ENCODE results near the gene FOXN3.
"Not testable (repeated sequence)": the region's sequence is repeated elsewhere in the genome, so short reads cannot be mapped to it uniquely, and the experiment has no call there.

The FOXN3 gene

DNA sequence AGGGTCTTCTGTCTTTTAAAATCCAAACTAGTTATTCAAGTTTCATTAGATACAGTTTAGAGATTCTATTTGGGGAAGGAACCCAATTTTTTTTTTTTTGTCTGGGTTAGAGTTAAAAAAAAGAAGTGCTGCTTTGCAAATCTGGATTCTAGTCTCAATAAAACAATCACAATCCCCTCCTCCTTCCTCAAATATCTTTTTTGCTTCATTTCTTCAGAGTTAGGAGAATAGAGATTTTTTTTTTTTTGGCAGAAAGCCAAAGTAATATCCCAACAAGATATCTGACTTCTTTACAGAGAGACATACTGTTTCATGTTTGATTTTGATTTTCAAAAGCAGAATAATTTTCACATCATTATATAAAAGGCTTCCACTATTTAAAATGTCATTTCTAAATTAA is 201.9 kb downstream of the FOXN3 start:
- DNase-seq: no peak

GRCh38 chr14:89214221-89214965 is 202.6 kb downstream of the FOXN3 start:
- DNase-seq: no peak

GRCh38 chr14:89212386-89213235 is 204.4 kb downstream of the FOXN3 start:
- no peak for DNase-seq

DNA sequence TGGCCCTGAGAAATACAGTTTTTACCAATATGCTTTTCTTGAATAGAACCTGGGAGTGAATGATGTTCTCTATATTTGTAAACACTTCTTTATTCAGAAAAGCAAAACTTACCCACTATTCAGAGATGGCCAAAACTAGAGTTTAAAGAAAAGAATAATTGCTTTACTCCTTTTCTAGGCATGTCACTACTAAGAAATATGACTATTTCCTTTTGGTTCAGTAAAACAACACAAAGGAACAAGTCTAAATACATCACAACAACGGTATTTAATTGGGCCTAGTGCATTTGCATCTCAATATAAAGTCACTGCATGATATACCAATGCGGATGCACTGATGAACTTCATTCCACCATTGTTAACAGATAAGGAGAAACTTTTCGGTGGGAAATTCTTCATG is 207.5 kb downstream of the FOXN3 start:
- DNase-seq: no peak

DNA sequence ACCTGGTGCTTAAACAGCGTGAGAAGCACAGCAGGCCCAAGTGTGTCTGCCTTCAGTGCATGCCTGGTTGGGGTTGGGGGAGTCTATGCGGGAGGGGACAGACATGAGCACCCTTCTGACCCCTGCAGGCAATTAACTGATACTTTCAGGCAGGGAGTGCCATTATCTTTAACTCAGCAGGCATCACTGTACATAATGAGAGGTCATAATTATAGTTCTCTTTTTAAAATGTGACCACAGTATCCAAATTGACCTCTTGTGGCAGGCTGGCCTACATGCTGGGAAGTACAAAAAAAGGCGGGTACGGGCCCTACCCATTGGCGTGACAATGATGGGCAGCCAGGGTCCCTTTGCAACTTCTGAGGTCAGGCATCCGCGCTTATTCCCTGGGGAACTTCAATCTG is 209.1 kb downstream of the FOXN3 start:
- DNase-seq: no peak

GRCh38 chr14:89206389-89207031 is 210.5 kb downstream of the FOXN3 start:
- DNase-seq: no peak

DNA sequence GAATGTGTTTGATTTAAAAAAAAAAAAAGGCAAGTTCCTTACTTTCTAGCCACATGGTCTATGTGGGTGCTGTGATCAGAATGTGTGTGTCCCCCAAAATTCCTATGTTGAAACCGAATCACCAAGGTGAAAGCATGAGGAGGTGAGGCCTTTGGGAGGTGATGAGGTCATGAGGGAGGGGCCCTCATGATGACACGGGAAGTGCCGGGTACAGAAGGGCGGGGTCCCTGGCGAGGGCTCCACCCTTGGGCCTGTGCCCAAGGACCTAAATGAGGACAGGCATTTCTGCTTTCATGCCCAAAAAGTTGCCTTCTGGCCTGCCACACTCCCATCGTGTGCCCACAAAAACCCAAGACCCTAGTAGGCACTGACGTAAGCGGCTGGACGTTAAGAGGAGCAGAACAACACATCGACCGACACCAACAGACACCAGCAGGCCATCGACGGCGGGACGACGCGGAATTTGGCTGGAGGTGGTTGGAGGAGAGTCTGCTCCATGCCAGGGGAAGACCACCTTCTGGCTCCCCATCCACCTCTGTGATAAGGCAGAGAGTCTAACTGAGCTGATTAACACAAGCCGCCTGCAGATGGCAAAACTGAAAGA is 211.8 kb downstream of the FOXN3 start:
- no peak for DNase-seq

DNA sequence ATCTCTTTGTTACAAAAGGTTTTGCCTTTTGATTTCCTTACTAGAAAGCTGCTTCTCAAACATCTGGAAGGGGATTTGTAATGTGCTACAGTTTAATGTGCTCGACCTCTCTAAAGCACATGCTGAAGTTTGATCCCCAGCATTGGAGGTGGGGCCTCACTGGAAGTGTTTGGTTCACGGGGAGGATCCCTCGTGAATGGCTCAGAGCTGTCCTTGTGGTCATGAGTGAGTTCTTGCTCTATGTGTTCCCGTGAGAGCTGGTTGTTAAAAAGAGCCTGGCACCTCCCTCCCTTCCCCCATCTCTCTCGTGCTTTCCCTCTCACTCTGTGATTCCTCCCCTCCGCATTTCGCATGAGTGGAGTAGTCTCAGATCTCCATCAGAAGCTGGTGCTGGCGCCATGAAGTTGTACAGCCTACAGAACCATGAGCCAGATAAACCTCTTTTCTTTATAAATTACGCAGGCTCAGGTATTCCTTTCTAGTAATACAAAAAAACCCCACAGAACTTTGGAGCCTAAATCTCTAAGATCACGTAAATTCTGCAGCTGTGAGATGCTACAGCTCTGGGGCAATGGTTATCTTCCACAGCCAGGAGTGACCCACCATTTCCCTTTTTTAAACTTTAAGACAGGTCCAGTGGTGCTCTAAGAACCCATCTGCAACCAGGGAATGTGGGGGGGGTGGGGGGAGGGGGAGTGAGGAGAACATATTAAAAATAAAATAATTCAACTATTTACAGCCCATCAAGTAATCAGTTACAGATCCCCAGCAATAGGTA is 214.4 kb downstream of the FOXN3 start:
- no peak for DNase-seq

DNA sequence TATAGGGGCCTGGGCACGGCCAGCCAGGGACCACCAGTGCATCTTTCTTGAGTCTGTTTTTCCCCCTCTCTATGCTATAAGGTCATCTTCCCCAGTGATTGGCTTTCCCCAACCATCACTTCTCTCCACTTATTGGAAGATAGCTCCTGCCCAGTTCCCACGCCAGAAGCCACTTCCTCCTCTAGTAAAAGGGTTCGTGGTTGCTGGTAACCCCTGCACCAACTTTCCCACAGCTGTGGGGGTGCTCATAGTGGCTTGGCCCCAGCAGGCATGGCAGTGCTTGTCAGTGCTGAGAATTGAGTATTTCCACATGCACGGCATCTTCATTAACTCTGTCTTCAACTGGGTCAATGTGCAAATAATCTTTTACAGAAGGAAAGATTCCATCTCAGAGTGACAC is 215.4 kb downstream of the FOXN3 start:
- DNase-seq: no peak

DNA sequence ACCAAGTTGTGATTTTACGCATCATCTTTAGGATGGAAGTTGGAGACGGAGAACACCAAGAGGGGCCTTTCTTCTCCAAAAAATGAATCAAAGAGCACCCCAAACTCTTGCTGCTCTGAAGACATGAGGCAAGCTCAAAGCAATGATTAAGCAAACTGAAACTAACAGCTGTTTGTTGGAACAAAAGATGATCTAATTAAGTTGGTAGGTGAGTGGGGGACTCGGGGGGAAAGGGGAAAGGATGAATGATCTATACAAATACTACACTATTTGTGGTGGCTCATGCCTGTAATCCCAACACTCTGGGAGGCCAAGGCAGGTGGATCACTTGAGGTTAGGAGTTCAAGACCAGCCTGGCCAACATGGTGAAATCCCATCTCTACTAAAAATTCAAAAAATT is 217.7 kb downstream of the FOXN3 start:
- DNase-seq: not testable (repeated sequence)

- DNase-seq: no peak
Observed at GRCh38 chr14:89198544-89199329, 218.3 kb downstream of the FOXN3 start.

DNA sequence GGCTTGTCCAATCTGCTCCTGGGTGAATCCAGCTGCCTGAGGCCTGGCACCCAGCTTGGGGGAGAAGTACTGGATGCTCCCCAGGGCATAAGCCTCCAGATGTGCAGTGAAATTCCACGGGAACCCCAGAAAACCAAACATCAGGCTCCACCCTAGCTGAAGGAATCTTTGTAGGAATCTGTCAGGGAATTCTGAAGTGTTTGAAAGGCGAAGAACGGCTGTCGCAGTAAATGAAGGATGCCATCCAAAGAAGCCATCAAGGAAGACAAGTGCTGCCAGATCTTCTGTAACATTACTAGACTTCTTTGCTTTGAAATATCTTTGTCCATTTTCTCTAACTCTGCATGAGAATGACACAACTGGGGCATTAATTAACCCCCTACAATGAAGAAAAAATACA is 219.4 kb downstream of the FOXN3 start:
- no peak for DNase-seq

DNA sequence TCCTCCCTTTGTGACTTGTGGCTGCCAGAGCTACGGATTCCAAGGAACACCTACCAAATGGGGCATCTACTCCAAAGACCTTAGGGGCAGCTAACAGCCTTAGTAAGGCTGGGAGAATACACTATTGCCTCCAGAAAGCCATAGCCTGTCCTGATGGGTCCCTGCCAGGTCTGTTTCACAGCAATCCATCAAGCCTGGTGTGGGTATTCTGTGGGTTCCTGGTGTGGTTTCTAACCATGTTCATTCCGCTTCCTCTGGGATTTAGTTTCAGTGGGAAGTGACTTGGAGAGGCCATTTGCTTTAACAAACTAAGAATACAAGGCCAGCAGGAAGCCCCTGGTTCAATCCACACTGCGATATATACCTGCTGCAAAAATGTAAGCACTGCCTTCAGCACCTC is 220.5 kb downstream of the FOXN3 start:
- no peak for DNase-seq

DNA sequence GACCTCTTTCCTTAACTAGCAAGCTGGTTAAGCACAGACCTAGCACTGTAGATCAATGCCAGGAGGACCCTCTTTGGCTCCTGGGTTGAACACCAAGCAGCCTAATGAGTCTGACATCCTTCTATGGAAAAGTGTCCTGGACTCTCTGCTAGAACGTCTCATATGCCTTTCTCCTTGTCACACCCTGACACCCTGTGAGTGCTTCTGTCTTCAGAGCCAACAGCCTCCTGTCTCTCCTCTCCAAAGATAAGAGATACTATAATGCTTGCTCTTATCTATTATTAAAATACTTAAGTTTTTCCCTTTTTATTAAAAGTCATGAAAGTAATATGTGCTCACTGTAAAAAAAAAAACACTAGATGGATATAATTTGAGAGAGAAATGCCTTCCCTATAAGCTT is 222.7 kb downstream of the FOXN3 start:
- DNase-seq: no peak

GRCh38 chr14:89190765-89191513 is 226.1 kb downstream of the FOXN3 start:
- no peak for DNase-seq

DNA sequence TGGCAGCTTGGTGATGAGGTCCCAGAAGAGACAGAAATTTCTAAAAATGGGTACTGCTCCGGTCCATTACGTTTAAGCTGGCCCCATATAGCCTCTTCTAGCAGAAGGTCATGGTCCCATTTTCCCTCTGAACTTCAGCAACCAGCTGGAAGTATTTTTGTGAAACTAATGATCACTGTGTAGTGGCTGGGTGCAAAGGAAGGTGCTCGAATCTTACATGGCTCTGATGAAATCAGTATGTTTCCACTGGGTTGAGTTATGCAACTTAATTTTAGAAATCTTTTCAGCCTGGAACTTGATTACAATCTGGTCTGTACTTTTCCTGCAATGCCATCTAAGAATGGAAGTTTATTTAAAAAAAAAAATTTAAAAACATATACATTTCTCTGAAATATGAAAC is 228.5 kb downstream of the FOXN3 start:
- no peak for DNase-seq

DNA sequence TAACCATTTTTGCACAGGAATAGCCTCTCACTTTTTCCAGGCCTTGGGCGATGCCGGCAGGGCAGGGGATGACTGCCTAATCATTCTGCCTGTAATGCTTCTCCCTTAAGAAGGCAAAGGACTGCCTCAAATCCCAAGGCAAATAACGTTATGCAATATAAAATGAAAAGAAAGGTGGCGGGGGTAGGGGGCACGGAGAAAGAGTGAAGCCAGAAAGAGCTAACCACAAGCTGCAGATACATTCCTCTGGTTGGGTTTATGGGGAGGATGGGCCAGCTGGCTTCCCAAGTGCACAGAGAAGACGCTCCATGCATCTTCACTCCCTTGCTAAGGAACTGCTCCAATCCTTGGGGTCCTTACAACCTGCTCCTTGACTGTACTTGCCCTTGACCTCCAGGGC is 229.5 kb downstream of the FOXN3 start:
- DNase-seq: no peak

DNA sequence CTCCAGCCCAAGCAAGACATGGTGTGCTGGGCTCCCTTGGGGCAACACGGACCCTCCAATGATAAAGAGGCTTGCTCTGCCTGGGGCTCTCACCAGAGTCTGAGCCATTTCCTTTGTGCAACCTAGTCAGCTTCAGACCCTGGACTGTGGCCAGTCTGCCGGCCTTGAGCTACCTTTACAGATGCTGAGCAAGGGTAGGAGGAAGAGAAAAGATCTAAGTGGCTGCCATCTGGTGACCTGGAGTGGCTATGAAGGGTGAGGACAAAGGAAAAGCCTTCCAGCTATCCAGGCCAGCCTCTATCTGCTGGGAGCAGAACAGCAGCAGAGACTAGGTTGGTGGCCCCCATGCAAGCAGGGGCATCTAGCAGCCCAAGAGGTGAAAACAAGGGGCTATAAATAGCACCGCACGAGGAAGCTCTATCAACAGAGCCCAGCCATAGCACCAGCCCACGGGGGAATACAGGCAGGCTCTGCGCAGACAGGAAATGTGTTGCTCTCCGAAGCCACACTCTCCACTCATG is 230.1 kb downstream of the FOXN3 start:
- DNase-seq: no peak

GRCh38 chr14:89185919-89186855 is 230.8 kb downstream of the FOXN3 start:
- no peak for DNase-seq

GRCh38 chr14:89184952-89185351 is 232.1 kb downstream of the FOXN3 start:
- no peak for DNase-seq
